Measurements from ENCODE around the gene MLXIP. TPM values are rescaled to one million over a fixed set of nuclear protein-coding genes. Genes with fewer than 3 reads are reported as not detected.

MLXIP gene
- total RNA-seq, 1 experiment from 2014 or later = 32.4 TPM

DNA sequence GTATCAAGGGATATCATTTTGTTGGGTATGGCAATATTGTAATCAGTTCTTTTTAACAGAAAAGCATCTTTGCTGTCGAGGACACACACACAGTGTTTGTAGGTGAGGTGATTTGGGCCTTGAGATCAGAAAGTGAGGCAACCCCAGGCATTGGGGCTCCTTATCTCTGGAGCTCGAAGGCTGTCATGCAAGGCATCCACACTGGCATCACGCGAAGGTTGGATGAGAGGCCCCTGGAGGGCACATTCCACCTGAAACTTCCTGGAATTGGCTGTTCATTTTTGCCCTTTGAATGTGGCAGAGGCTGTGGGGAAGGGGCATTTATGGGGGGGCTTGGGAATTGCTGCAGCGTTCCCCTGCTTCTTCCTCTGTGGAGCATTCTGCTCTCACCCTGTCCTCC is 49.9 kb downstream of the MLXIP start:
- no peaks in the 10 kb centered on the region for H3K27me3 ChIP-seq (ENCODE audit: insufficient read depth, low read length)
- H3K36me3 Mint-ChIP-seq (ENCODE audit: insufficient read depth in 1 of 3, low read depth in 3 of 3) = peaks cover 17 to 43% (median 20%) of the 10 kb centered on the region in 3 experiments
- H3K4ac ChIP-seq (ENCODE audit: low read depth, low read length) = no peak overlapping the region
- no peak overlapping the region for H2AFZ ChIP-seq (ENCODE audit: low read length)
- no peak overlapping the region for H3K14ac ChIP-seq (ENCODE audit: insufficient read depth, low read length)
- H2BK15ac ChIP-seq (ENCODE audit: low read depth, low read length) = no peak overlapping the region
- no peak overlapping the region for H4K5ac ChIP-seq (ENCODE audit: insufficient read length, low read depth, low read length)
- no peak overlapping the region for H3K4me2 ChIP-seq (ENCODE audit: insufficient read depth, insufficient read length, low read length)
- peaks cover 2% of the 10 kb centered on the region for H4K20me1 ChIP-seq (ENCODE audit: control insufficient read depth, insufficient read depth, insufficient read length)
- no peak overlapping the region for H3K56ac ChIP-seq (ENCODE audit: insufficient read length, low read depth, low read length)
- no peaks in the 10 kb centered on the region for H3K23me2 ChIP-seq (ENCODE audit: insufficient read length, low read depth, low read length, poor library complexity, severe bottlenecking)
- no peaks in the 10 kb centered on the region for H3K9me3 ChIP-seq (ENCODE audit: control insufficient read depth, low read depth, low read length)
- H3K23ac ChIP-seq (ENCODE audit: insufficient read length, low read depth, low read length) = no peak overlapping the region
- no peak overlapping the region for H2BK5ac ChIP-seq (ENCODE audit: insufficient read length, low read length)
- H3K9ac ChIP-seq (ENCODE audit: extremely low read depth, insufficient read length, low read length) = no peak overlapping the region
- H4K91ac ChIP-seq (ENCODE audit: insufficient read length, low read depth, low read length) = no peak overlapping the region
- H2BK12ac ChIP-seq (ENCODE audit: insufficient read length, low read depth, low read length) = no peak overlapping the region
- no peak overlapping the region for H2BK20ac ChIP-seq (ENCODE audit: low read depth, low read length, poor library complexity, severe bottlenecking)
- H3T11ph ChIP-seq (ENCODE audit: low read length) = no peak overlapping the region
- H3K18ac ChIP-seq (ENCODE audit: insufficient read length, low read depth, low read length) = no peak overlapping the region
- H2BK120ac ChIP-seq (ENCODE audit: low read depth, low read length, poor library complexity, severe bottlenecking) = no peak overlapping the region
- H3K79me2 ChIP-seq (ENCODE audit: insufficient read depth, low read length) = no peaks in the 10 kb centered on the region; the same call in 1 of the 2 replicates
- no peak overlapping the region for H4K8ac ChIP-seq (replicated peaks; ENCODE audit: insufficient read length, low read depth, low read length)
- H3K79me1 ChIP-seq (ENCODE audit: insufficient read depth, low read depth, low read length, poor library complexity, severe bottlenecking) = no peaks in the 10 kb centered on the region
- TF ChIP-seq CTCF (conservative IDR thresholded peaks at IDR 0.05) = no peak
- no peak overlapping the region for H3K27ac Mint-ChIP-seq
- no peak overlapping the region for H3K4me3 Mint-ChIP-seq
- no peak overlapping the region for H2AK5ac ChIP-seq (ENCODE audit: insufficient read length, low read length)
- WGBS (ENCODE audit: extremely low coverage, insufficient read length, low lambda C conversion rate) = no CpG with 5 or more reads among the region's 5 CpGs
- no peaks in the 10 kb centered on the region for H3K27me3 Mint-ChIP-seq (ENCODE audit: low read depth)
- H3K4me1 ChIP-seq (ENCODE audit: insufficient read depth, low read length) = 0 out of 2 replicates have a peak, but pooled peaks cover 4% of the 10 kb centered on the region
- no peaks in the 10 kb centered on the region for H3K9me3 Mint-ChIP-seq
- H3K27ac ChIP-seq (ENCODE audit: insufficient read length, low read depth, low read length) = no peak overlapping the region
- peaks cover 14% of the 10 kb centered on the region in 2 experiments for H3K4me1 Mint-ChIP-seq
- no peak for DNase-seq

Measured in H9 (cell line).